ENCODE data around the gene LUM.

LUM gene

GRCh38 chr12:91138337-91138920 is 27.1 kb upstream of the LUM start:
- no peak overlapping the region for H3K9ac ChIP-seq (ENCODE audit: low read depth in 1 of 2, low read length in 2 of 2)
- no peaks in the 10 kb centered on the region for H3K36me3 ChIP-seq (ENCODE audit: control insufficient read depth in 1 of 2, insufficient read depth in 2 of 2, low read length in 2 of 2)
- H3K4me1 ChIP-seq (ENCODE audit: control insufficient read depth in 1 of 2, insufficient read depth in 2 of 2, low read length in 2 of 2): peaks cover 14 to 27% of the 10 kb centered on the region in 2 donors
- H3K27me3 ChIP-seq (ENCODE audit: control insufficient read depth in 1 of 2, insufficient read depth in 2 of 2, low read length in 2 of 2): no peaks in the 10 kb centered on the region
- H3K9me3 ChIP-seq (ENCODE audit: control insufficient read depth in 1 of 2, low read length in 2 of 2): no peaks in the 10 kb centered on the region
- no peak overlapping the region for H3K4me3 ChIP-seq (ENCODE audit: low read depth in 1 of 2, low read length in 2 of 2)
- H3K27ac ChIP-seq (ENCODE audit: low read depth, low read length): no peak overlapping the region

DNA sequence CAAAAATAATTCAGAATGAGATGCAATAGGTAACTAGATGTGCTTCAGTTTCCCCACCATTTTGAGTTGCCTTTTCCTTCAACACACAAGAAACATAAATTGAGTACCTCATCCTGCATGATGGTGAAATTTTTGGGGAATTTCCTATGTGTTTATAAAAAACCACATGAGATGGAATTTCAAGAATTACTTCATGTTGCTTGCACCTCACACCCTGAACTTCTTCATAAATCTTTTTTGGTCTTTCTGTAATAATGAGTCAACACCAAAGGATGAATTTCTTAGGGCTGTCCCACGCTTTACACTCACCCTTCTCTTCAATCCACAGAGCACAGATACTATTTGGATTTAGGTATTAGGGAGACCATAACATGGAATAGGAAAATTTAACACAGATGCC is 22.6 kb upstream of the LUM start:
- H3K27me3 ChIP-seq (ENCODE audit: control insufficient read depth in 1 of 2, insufficient read depth in 2 of 2, low read length in 2 of 2): no peaks in the 10 kb centered on the region
- no peak overlapping the region for H3K4me3 ChIP-seq (ENCODE audit: low read depth in 1 of 2, low read length in 2 of 2)
- no peaks in the 10 kb centered on the region for H3K9me3 ChIP-seq (ENCODE audit: control insufficient read depth in 1 of 2, low read length in 2 of 2)
- H3K27ac ChIP-seq (ENCODE audit: low read depth, low read length): no peak overlapping the region
- H3K9ac ChIP-seq (ENCODE audit: low read depth in 1 of 2, low read length in 2 of 2): no peak overlapping the region
- H3K36me3 ChIP-seq (ENCODE audit: control insufficient read depth in 1 of 2, insufficient read depth in 2 of 2, low read length in 2 of 2): no peaks in the 10 kb centered on the region
- H3K4me1 ChIP-seq (ENCODE audit: control insufficient read depth in 1 of 2, insufficient read depth in 2 of 2, low read length in 2 of 2): peaks cover 10 to 13% of the 10 kb centered on the region in 2 donors

DNA sequence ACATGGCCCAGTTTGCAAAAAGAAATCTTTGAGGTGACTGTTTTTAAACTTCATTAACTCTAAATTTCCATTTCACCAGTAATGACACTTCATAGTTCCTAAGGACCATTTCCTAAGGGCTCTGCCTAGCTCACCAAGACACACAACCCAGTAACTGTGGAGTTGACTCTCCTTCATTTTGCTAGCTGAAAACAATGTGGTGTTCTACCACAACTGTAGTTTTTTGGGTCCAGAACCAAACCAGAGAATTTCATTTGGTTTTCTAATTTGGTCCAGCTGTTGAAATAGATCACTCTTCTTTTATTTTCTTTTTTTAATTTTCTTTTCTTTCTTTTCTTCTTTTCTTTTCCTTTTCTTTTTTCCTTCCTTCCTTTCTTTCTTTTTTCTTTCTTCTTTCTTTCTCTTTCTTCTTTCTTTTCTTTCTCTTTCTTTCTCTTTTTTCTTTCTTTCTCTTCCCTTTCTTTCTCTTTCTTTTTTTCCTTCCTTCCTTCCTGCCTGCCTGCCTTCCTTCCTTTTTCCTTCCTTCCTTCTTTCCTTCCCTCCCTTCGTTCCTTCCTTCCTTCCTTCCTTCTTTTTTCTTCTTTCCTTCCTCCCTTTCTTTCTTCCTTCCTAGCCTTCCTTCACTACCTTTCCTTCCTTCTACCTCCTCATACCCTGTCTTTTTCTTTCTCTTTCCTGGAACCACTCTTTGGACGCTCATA is 18.5 kb upstream of the LUM start:
- peaks cover 0 to 3% of the 10 kb centered on the region in 2 donors for H3K9me3 ChIP-seq (ENCODE audit: control insufficient read depth in 1 of 2, low read length in 2 of 2)
- no peak overlapping the region for H3K27ac ChIP-seq (ENCODE audit: low read depth, low read length)
- H3K36me3 ChIP-seq (ENCODE audit: control insufficient read depth in 1 of 2, insufficient read depth in 2 of 2, low read length in 2 of 2): no peaks in the 10 kb centered on the region
- H3K9ac ChIP-seq (ENCODE audit: low read depth in 1 of 2, low read length in 2 of 2): no peak overlapping the region
- peaks cover 0 to 9% of the 10 kb centered on the region in 2 donors for H3K4me1 ChIP-seq (ENCODE audit: control insufficient read depth in 1 of 2, insufficient read depth in 2 of 2, low read length in 2 of 2)
- no peak overlapping the region for H3K4me3 ChIP-seq (ENCODE audit: low read depth in 1 of 2, low read length in 2 of 2)
- H3K27me3 ChIP-seq (ENCODE audit: control insufficient read depth in 1 of 2, insufficient read depth in 2 of 2, low read length in 2 of 2): no peaks in the 10 kb centered on the region

- no peaks in the 10 kb centered on the region for H3K27me3 ChIP-seq (ENCODE audit: control insufficient read depth in 1 of 2, insufficient read depth in 2 of 2, low read length in 2 of 2)
- no peak overlapping the region for H3K27ac ChIP-seq (ENCODE audit: low read depth, low read length)
- H3K9ac ChIP-seq (ENCODE audit: low read depth in 1 of 2, low read length in 2 of 2): no peak overlapping the region
- peaks cover 0 to 9% of the 10 kb centered on the region in 2 donors for H3K4me1 ChIP-seq (ENCODE audit: control insufficient read depth in 1 of 2, insufficient read depth in 2 of 2, low read length in 2 of 2)
- no peaks in the 10 kb centered on the region for H3K36me3 ChIP-seq (ENCODE audit: control insufficient read depth in 1 of 2, insufficient read depth in 2 of 2, low read length in 2 of 2)
- H3K4me3 ChIP-seq (ENCODE audit: low read depth in 1 of 2, low read length in 2 of 2): peak overlapping the region in 1 of 2 donors; percentile 28
- H3K9me3 ChIP-seq (ENCODE audit: control insufficient read depth in 1 of 2, low read length in 2 of 2): peaks cover 0 to 3% of the 10 kb centered on the region in 2 donors
Observed at GRCh38 chr12:91127751-91128150, 16.5 kb upstream of the LUM start.

- Histone ChIP-seq H3K9me3 (ENCODE audit: control insufficient read depth in 1 of 2, low read length in 2 of 2) (peaks cover 0 to 3% of the 10 kb centered on the region in 2 donors), H3K27me3 (ENCODE audit: control insufficient read depth in 1 of 2, insufficient read depth in 2 of 2, low read length in 2 of 2) (no peaks in the 10 kb centered on the region), H3K9ac (ENCODE audit: low read depth in 1 of 2, low read length in 2 of 2) (no peak overlapping the region), H3K36me3 (ENCODE audit: control insufficient read depth in 1 of 2, insufficient read depth in 2 of 2, low read length in 2 of 2) (no peaks in the 10 kb centered on the region), H3K27ac (ENCODE audit: low read depth, low read length) (no peak overlapping the region), H3K4me3 (ENCODE audit: low read depth in 1 of 2, low read length in 2 of 2) (peak overlapping the region in 1 of 2 donors; percentile 28), H3K4me1 (ENCODE audit: control insufficient read depth in 1 of 2, insufficient read depth in 2 of 2, low read length in 2 of 2) (peaks cover 0 to 9% of the 10 kb centered on the region in 2 donors)
Observed at GRCh38 chr12:91127306-91127705, 16.0 kb upstream of the LUM start.

DNA sequence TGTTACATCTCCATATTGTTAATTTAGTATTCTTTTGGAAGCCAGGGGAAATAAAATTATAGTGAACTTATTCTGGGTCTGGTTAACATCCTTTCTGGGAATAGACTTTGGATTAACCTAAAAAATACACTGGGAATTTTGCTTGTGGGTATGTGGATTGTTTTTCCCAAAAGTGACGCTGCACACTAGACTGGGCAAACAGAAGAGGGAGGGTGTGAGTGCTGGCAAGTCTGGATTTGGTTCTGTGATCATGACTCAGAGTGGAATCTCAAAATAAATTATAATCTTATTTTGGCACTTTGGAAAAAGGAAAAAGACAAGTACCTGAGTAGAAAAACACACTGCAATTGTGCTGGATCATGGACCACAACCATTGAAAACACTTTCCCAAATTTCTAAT is 15.2 kb upstream of the LUM start:
- Histone ChIP-seq H3K4me1 (ENCODE audit: control insufficient read depth in 1 of 2, insufficient read depth in 2 of 2, low read length in 2 of 2) (peaks cover 0 to 9% of the 10 kb centered on the region in 2 donors), H3K9ac (ENCODE audit: low read depth in 1 of 2, low read length in 2 of 2) (no peak overlapping the region), H3K27ac (ENCODE audit: low read depth, low read length) (no peak overlapping the region), H3K36me3 (ENCODE audit: control insufficient read depth in 1 of 2, insufficient read depth in 2 of 2, low read length in 2 of 2) (no peaks in the 10 kb centered on the region), H3K9me3 (ENCODE audit: control insufficient read depth in 1 of 2, low read length in 2 of 2) (peaks cover 0 to 3% of the 10 kb centered on the region in 2 donors), H3K4me3 (ENCODE audit: low read depth in 1 of 2, low read length in 2 of 2) (no peak overlapping the region), H3K27me3 (ENCODE audit: control insufficient read depth in 1 of 2, insufficient read depth in 2 of 2, low read length in 2 of 2) (no peaks in the 10 kb centered on the region)

DNA sequence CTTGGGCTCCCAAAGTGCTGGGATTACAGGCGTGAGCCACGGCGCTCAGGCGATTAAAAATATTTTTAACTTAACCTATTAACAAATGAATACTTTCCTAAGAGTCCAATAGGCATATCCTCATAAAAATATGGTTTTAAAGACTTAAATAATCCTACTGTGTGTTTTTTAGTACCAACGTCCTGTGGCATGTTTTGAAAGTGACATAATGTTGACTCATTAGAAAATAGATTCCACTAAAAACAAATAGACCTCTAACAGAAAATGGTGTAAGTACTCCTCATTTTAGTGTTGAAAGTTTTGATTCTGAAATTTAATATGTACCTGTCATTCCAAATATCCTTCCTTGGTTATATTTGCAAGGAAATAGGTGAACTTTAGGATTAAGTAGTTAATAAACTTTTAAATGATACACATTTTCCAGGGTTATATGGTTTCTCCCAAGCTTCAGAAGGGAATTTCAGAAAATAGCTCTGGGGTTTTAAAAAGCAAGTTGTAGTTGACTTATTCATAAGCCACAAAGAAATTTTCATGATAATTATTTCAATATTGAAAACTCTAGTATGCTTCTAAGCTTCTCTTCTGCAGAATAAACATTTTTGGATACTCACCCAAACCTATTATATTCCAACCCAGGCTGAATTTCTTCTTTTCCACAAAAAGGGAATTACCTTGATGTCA is 12.1 kb upstream of the LUM start:
- no peak overlapping the region for H3K9ac ChIP-seq (ENCODE audit: low read depth in 1 of 2, low read length in 2 of 2)
- no peak overlapping the region for H3K27ac ChIP-seq (ENCODE audit: low read depth, low read length)

GRCh38 chr12:91120781-91121180 is 9.5 kb upstream of the LUM start:
- no peak overlapping the region for H3K9ac ChIP-seq (ENCODE audit: low read depth in 1 of 2, low read length in 2 of 2)

More for the DNA sequence above, 12.1 kb upstream of the LUM start:
- Histone ChIP-seq H3K4me3 (ENCODE audit: low read depth in 1 of 2, low read length in 2 of 2) (no peak overlapping the region), H3K9me3 (ENCODE audit: control insufficient read depth in 1 of 2, low read length in 2 of 2) (peaks cover 0 to 3% of the 10 kb centered on the region in 2 donors), H3K36me3 (ENCODE audit: control insufficient read depth in 1 of 2, insufficient read depth in 2 of 2, low read length in 2 of 2) (no peaks in the 10 kb centered on the region), H3K27me3 (ENCODE audit: control insufficient read depth in 1 of 2, insufficient read depth in 2 of 2, low read length in 2 of 2) (no peaks in the 10 kb centered on the region), H3K4me1 (ENCODE audit: control insufficient read depth in 1 of 2, insufficient read depth in 2 of 2, low read length in 2 of 2) (peaks cover 0 to 9% of the 10 kb centered on the region in 2 donors)

DNA sequence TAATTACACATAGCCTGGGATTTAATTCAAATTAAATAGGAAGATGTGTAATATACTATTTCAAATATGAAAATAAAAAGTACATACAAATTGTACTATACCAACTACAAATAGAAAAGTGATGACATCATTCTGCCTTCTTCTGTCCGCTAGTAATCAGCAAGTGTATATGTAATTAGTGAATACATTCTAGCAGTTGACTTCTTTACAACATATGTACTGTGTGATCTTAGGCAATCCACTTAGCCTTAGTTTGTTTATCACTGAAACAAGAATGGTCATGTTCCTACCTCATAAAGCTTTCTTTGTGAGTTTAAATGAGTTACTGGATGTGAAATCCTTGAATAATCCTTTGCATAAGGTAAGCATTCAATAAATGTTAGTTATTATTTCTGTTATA is 7.8 kb upstream of the LUM start:
- no peak overlapping the region for H3K9ac ChIP-seq (ENCODE audit: low read depth in 1 of 2, low read length in 2 of 2)
- H3K27me3 ChIP-seq (ENCODE audit: control insufficient read depth in 1 of 2, insufficient read depth in 2 of 2, low read length in 2 of 2): no peaks in the 10 kb centered on the region
- no peak overlapping the region for H3K27ac ChIP-seq (ENCODE audit: low read depth, low read length)
- H3K9me3 ChIP-seq (ENCODE audit: control insufficient read depth in 1 of 2, low read length in 2 of 2): no peaks in the 10 kb centered on the region
- no peaks in the 10 kb centered on the region for H3K4me1 ChIP-seq (ENCODE audit: control insufficient read depth in 1 of 2, insufficient read depth in 2 of 2, low read length in 2 of 2)
- H3K36me3 ChIP-seq (ENCODE audit: control insufficient read depth in 1 of 2, insufficient read depth in 2 of 2, low read length in 2 of 2): no peaks in the 10 kb centered on the region
- H3K4me3 ChIP-seq (ENCODE audit: low read depth in 1 of 2, low read length in 2 of 2): no peak overlapping the region

More at GRCh38 chr12:91120781-91121180, 9.5 kb upstream of the LUM start:
- H3K27ac ChIP-seq (ENCODE audit: low read depth, low read length): no peak overlapping the region
- no peaks in the 10 kb centered on the region for H3K36me3 ChIP-seq (ENCODE audit: control insufficient read depth in 1 of 2, insufficient read depth in 2 of 2, low read length in 2 of 2)
- H3K27me3 ChIP-seq (ENCODE audit: control insufficient read depth in 1 of 2, insufficient read depth in 2 of 2, low read length in 2 of 2): no peaks in the 10 kb centered on the region
- H3K9me3 ChIP-seq (ENCODE audit: control insufficient read depth in 1 of 2, low read length in 2 of 2): peaks cover 0 to 3% of the 10 kb centered on the region in 2 donors
- H3K4me1 ChIP-seq (ENCODE audit: control insufficient read depth in 1 of 2, insufficient read depth in 2 of 2, low read length in 2 of 2): no peaks in the 10 kb centered on the region
- no peak overlapping the region for H3K4me3 ChIP-seq (ENCODE audit: low read depth in 1 of 2, low read length in 2 of 2)

GRCh38 chr12:91113621-91114020 is 2.3 kb upstream of the LUM start:
- no peak overlapping the region for H3K9ac ChIP-seq (ENCODE audit: low read depth in 1 of 2, low read length in 2 of 2)
- H3K4me1 ChIP-seq (ENCODE audit: control insufficient read depth in 1 of 2, insufficient read depth in 2 of 2, low read length in 2 of 2): no peaks in the 10 kb centered on the region
- H3K9me3 ChIP-seq (ENCODE audit: control insufficient read depth in 1 of 2, low read length in 2 of 2): no peaks in the 10 kb centered on the region
- H3K27me3 ChIP-seq (ENCODE audit: control insufficient read depth in 1 of 2, insufficient read depth in 2 of 2, low read length in 2 of 2): no peaks in the 10 kb centered on the region
- H3K36me3 ChIP-seq (ENCODE audit: control insufficient read depth in 1 of 2, insufficient read depth in 2 of 2, low read length in 2 of 2): no peaks in the 10 kb centered on the region
- H3K4me3 ChIP-seq (ENCODE audit: low read depth in 1 of 2, low read length in 2 of 2): no peak overlapping the region
- no peak overlapping the region for H3K27ac ChIP-seq (ENCODE audit: low read depth, low read length)

All from duodenal mucosa (tissue), 2 donors.